Activated CD4-positive, alpha-beta memory T cell treated with anti-CD3 and anti-CD28 coated beads, Interleukin-2, amount 10 ng/mL, durations not matched to agents 7 days and 5 days (primary cell): ENCODE data around the gene PPP6R3. TPM values are rescaled to one million over a fixed set of nuclear protein-coding genes. Genes with fewer than 3 reads are reported as not detected.
"Not testable (repeated sequence)": the region's sequence is repeated elsewhere in the genome, so short reads cannot be mapped to it uniquely, and the experiment has no call there.

Experiments
- CTCF ChIA-PET: fragments of 350-600 bp; sonication (Branson Sonifier 250); formaldehyde crosslinking; loops from one replicate; lab custom pipeline; 2021; ENCODE audit warnings: antibody characterized with exemption, inconsistent platforms; lab: Charles Lee
- POLR2A ChIA-PET: fragments of 350-600 bp; sonication (Branson Sonifier 250); formaldehyde crosslinking; loops from one replicate; lab custom pipeline; 2021; ENCODE audit warnings: antibody characterized with exemption; lab: Charles Lee
- DNase-seq: peaks from one replicate; pipeline ENCODE4 v3.0.0-alpha.2; 2020
- H3K27ac Mint-ChIP-seq: one replicate; pipeline ENCODE4 v1.8.0; 2021; ENCODE audit warnings: mild to moderate bottlenecking, mixed read lengths
- H3K27me3 Mint-ChIP-seq: one replicate; pipeline ENCODE4 v1.8.0; 2021; ENCODE audit warnings: mixed read lengths
- H3K36me3 Mint-ChIP-seq: one replicate; pipeline ENCODE4 v1.8.0; 2021; ENCODE audit warnings: low read depth, mixed read lengths
- H3K4me1 Mint-ChIP-seq: one replicate; pipeline ENCODE4 v1.8.0; 2021; ENCODE audit warnings: mixed read lengths
- H3K4me3 Mint-ChIP-seq: one replicate; pipeline ENCODE4 v1.8.0; 2021; ENCODE audit warnings: mild to moderate bottlenecking, mixed read lengths
- H3K9me3 Mint-ChIP-seq: one replicate; pipeline ENCODE4 v1.8.0; 2021; ENCODE audit warnings: mixed read lengths
- total RNA-seq, 2 experiments: library from RNA; stranded (reverse); gene quantifications; one replicate each; pipeline ENCODE4 v1.2.3, GENCODE V29; 2021

The PPP6R3 gene
- total RNA-seq, 2 experiments from 2014 or later: 105 to 115 TPM

GRCh38 chr11:68450711-68451110 is 9.8 kb upstream of the PPP6R3 start:
- no peak for DNase-seq
- Mint-ChIP-seq H3K27ac (no peak overlapping the region), H3K9me3 (no peaks in the 10 kb centered on the region), H3K27me3 (peaks cover 1% of the 10 kb centered on the region), H3K4me3 (no peak overlapping the region), H3K4me1 (peaks cover 3% of the 10 kb centered on the region), H3K36me3 (no peaks in the 10 kb centered on the region)
- CTCF ChIA-PET: interaction anchor here (1.0 kb wide), 1 partner anchor 180 kb away, joined by 3 read pairs; no protein-coding TSS in a partner anchor
- POLR2A ChIA-PET: no interaction called here

- no peaks in the 10 kb centered on the region for H3K9me3 Mint-ChIP-seq
- DNase-seq: no peak
- CTCF ChIA-PET: no interaction called here
- peaks cover 6% of the 10 kb centered on the region for H3K27me3 Mint-ChIP-seq
- H3K4me3 Mint-ChIP-seq: no peak overlapping the region
- H3K4me1 Mint-ChIP-seq: peaks cover 1% of the 10 kb centered on the region
- no peak overlapping the region for H3K27ac Mint-ChIP-seq
- H3K36me3 Mint-ChIP-seq: no peaks in the 10 kb centered on the region
- POLR2A ChIA-PET: no interaction called here
Observed at GRCh38 chr11:68454767-68455166, 5.8 kb upstream of the PPP6R3 start.

DNA sequence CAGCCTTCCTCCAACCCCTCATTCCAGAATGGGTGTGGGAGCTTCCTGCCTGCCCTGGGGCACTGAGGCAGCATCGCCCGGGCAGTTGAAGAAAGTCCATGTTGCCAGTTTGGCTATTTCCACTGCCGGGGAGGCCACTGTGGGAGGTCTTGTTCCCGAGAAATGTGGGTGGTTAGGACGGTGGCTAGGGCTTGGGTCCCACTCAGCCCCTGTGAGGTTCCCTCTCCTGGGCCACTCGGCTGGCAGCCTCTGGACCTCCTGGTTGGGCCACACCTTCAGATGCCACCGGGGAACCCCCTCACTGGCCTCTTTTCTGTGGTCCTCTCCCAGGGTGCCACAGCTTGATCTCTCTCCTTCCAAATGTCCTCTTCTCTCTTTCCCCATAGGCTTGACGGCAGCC is 5.1 kb upstream of the PPP6R3 start:
- ChIA-PET POLR2A (no interaction called here), CTCF (no interaction called here)
- Mint-ChIP-seq H3K9me3 (no peaks in the 10 kb centered on the region), H3K27ac (no peak overlapping the region), H3K4me3 (no peak overlapping the region), H3K4me1 (peaks cover 4% of the 10 kb centered on the region), H3K36me3 (no peaks in the 10 kb centered on the region), H3K27me3 (peaks cover 6% of the 10 kb centered on the region)
- DNase-seq: no peak

DNA sequence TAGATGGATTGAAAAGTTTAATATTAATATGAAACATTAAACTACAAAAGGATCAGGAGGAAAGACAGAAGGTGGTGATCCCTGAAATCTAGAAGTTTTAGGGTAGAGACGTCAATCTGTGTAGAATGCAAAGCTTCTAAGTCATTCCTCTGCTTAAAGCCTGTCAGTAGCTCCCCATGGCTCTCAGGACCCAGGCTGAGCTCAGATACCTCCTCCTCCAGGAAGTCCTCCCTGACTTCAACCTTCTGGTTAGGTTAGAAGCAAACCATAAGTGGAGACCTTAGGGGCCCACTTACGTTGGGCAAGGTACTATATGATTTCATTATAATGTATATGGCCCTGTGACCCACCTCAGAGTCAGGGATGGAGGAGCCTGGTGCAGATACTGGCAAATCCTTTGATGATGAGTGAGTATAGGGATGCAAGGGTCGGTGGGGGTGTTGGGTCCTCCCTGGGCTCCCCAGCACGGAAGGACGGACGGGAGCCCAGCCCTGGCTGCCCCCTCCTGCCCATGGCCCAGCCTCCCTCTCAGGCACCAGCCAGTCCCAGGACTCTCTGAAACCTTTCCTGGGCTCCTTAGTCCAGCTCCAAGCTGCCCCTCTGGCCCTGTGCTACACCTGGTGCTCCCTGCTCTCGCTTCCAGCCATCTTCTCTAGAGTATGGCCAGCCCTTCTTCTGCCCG is 3.2 kb upstream of the PPP6R3 start:
- Mint-ChIP-seq H3K27ac (no peak overlapping the region), H3K4me1 (peaks cover 5% of the 10 kb centered on the region), H3K36me3 (peaks cover 6% of the 10 kb centered on the region), H3K9me3 (no peaks in the 10 kb centered on the region), H3K4me3 (no peak overlapping the region), H3K27me3 (peaks cover 6% of the 10 kb centered on the region)
- POLR2A ChIA-PET: interaction anchor here (1.3 kb wide), 1 partner anchor 8 kb away, joined by 3 read pairs; no protein-coding TSS in a partner anchor
- CTCF ChIA-PET: no interaction called here
- DNase-seq: no peak

DNA sequence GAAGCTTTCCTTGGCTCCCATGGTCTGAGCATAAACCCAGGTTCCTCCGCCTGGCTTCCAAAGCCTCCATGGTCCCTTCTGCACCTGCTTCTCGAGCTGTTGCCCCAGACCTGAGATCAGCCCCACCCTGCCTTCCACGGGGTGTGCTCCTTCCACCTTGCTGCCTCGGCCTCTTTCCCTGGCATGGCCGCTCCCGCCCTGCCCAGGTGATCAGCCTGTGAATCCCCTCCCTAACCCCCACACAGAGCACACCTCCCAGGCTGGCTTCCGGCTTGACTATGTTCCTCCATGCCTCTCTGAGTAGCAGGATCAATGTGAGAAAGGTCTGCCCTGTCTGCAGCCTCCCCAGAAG is 2.7 kb upstream of the PPP6R3 start:
- Mint-ChIP-seq H3K4me3 (no peak overlapping the region), H3K27me3 (peaks cover 6% of the 10 kb centered on the region), H3K36me3 (peaks cover 10% of the 10 kb centered on the region), H3K4me1 (peaks cover 10% of the 10 kb centered on the region), H3K9me3 (no peaks in the 10 kb centered on the region), H3K27ac (no peak overlapping the region)
- no peak for DNase-seq
- ChIA-PET POLR2A (interaction anchor here (1.3 kb wide), 1 partner anchor 9 kb away, joined by 3 read pairs; no protein-coding TSS in a partner anchor), CTCF (no interaction called here)

GRCh38 chr11:68458340-68458739 is 2.2 kb upstream of the PPP6R3 start:
- peaks cover 13% of the 10 kb centered on the region for H3K4me1 Mint-ChIP-seq
- H3K27me3 Mint-ChIP-seq, CTCF ChIA-PET, H3K27ac Mint-ChIP-seq, H3K4me3 Mint-ChIP-seq, H3K36me3 Mint-ChIP-seq, H3K9me3 Mint-ChIP-seq: not testable (repeated sequence)
- DNase-seq: peak; percentile 7
- POLR2A ChIA-PET: interaction anchor here (1.3 kb wide), 1 partner anchor 9 kb away, joined by 3 read pairs; no protein-coding TSS in a partner anchor

- Mint-ChIP-seq H3K9me3 (no peaks in the 10 kb centered on the region), H3K4me1 (peaks cover 27% of the 10 kb centered on the region), H3K36me3 (peaks cover 21% of the 10 kb centered on the region), H3K27me3 (peaks cover 6% of the 10 kb centered on the region), H3K27ac (peak overlapping the region; percentile 88), H3K4me3 (peak overlapping the region; percentile 85)
- CTCF ChIA-PET: interaction anchor here (0.8 to 1.4 kb wide), 5 partner anchors 11 to 188 kb away, joined by 3 to 9 read pairs (median 3); partner anchors contain the start of gene C11orf24
- DNase-seq: peak; percentile 94
- POLR2A ChIA-PET: interaction anchor here (0.9 to 1.6 kb wide), 8 partner anchors 10 to 340 kb away, joined by 3 to 8 read pairs (median 3); partner anchors contain the start of gene C11orf24
Observed at GRCh38 chr11:68459886-68460740, 439 bp upstream of the PPP6R3 start.

- peak overlapping the region; percentile 76 for H3K4me3 Mint-ChIP-seq
- no peaks in the 10 kb centered on the region for H3K9me3 Mint-ChIP-seq
- peaks cover 2% of the 10 kb centered on the region for H3K27me3 Mint-ChIP-seq
- DNase-seq: no peak
- ChIA-PET CTCF (no interaction called here), POLR2A (interaction anchor here (0.9 to 2.0 kb wide), 2 partner anchors 67 to 120 kb away, joined by 4 read pairs; no protein-coding TSS in a partner anchor)
- peaks cover 30% of the 10 kb centered on the region for H3K36me3 Mint-ChIP-seq
- H3K27ac Mint-ChIP-seq: peak overlapping the region; percentile 78
- H3K4me1 Mint-ChIP-seq: peaks cover 38% of the 10 kb centered on the region
Observed at GRCh38 chr11:68461575-68461917, 994 bp downstream of the PPP6R3 start.

GRCh38 chr11:68463714-68464113 is 3.2 kb downstream of the PPP6R3 start:
- DNase-seq: no peak
- peaks cover 56% of the 10 kb centered on the region for H3K4me1 Mint-ChIP-seq
- H3K36me3 Mint-ChIP-seq: peaks cover 34% of the 10 kb centered on the region
- H3K9me3 Mint-ChIP-seq: no peaks in the 10 kb centered on the region
- H3K27ac Mint-ChIP-seq: no peak overlapping the region
- CTCF ChIA-PET: no interaction called here
- POLR2A ChIA-PET: no interaction called here
- no peaks in the 10 kb centered on the region for H3K27me3 Mint-ChIP-seq
- H3K4me3 Mint-ChIP-seq: peak overlapping the region; percentile 22

DNA sequence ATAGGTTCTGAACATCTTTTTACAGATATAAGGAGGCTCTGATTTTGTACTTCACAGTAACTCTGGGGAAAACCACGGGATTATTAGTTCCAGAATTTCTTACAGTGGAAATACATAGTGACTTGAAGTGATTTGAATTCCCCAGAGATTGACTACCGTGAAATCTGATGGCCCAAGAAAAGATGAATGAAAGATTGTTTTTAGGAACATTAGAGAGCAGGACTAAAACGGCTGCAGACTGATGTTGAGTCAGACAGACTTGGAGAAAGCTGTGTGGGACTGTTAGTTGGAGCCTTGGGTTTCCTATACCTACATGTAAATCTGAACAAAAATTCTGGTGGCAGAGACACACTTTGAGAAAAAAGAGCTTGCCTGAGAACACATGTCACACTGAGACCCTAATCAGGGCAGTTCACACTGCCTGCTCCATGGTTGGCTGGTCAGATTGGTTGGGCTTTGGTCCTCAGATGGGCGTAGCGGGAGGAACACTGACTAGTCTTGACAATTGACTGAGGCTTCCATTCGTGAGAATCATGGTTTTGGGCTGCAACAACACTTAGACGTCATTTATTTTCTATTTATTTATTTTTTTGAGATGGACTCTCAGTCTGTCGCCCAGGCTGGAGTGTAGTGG is 6.8 kb downstream of the PPP6R3 start:
- ChIA-PET CTCF (no interaction called here), POLR2A (interaction anchor here (0.6 kb wide), 1 partner anchor 83 kb away, joined by 3 read pairs; no protein-coding TSS in a partner anchor)
- Mint-ChIP-seq H3K27me3 (no peaks in the 10 kb centered on the region), H3K4me1 (peaks cover 87% of the 10 kb centered on the region), H3K4me3 (no peak overlapping the region), H3K27ac (peak overlapping the region; percentile 17), H3K36me3 (peaks cover 51% of the 10 kb centered on the region), H3K9me3 (no peaks in the 10 kb centered on the region)
- no peak for DNase-seq

GRCh38 chr11:68468217-68468828 is 7.8 kb downstream of the PPP6R3 start:
- peak overlapping the region; percentile 44 for H3K27ac Mint-ChIP-seq
- no peaks in the 10 kb centered on the region for H3K27me3 Mint-ChIP-seq
- H3K9me3 Mint-ChIP-seq: no peaks in the 10 kb centered on the region
- H3K4me1 Mint-ChIP-seq: peaks cover 89% of the 10 kb centered on the region
- H3K4me3 Mint-ChIP-seq: peak overlapping the region; percentile 4
- POLR2A ChIA-PET: interaction anchor here (0.6 kb wide), 1 partner anchor 82 kb away, joined by 3 read pairs; no protein-coding TSS in a partner anchor
- CTCF ChIA-PET: interaction anchor here (0.5 to 0.6 kb wide), 2 partner anchors 139 to 311 kb away, joined by 3 to 4 read pairs; no protein-coding TSS in a partner anchor
- H3K36me3 Mint-ChIP-seq: peaks cover 56% of the 10 kb centered on the region
- DNase-seq: peak; percentile 45

GRCh38 chr11:68469122-68469521 is 8.6 kb downstream of the PPP6R3 start:
- Mint-ChIP-seq H3K4me1 (peaks cover 89% of the 10 kb centered on the region), H3K27me3 (no peaks in the 10 kb centered on the region), H3K9me3 (no peaks in the 10 kb centered on the region), H3K4me3 (no peak overlapping the region), H3K27ac (peak overlapping the region; percentile 8), H3K36me3 (peaks cover 58% of the 10 kb centered on the region)
- CTCF ChIA-PET: no interaction called here
- POLR2A ChIA-PET: no interaction called here
- no peak for DNase-seq
